SU-DHL-6 (cell line): Measurements from ENCODE around the gene ABCG1.

ENCODE experiments used
- H2AFZ ChIP-seq: fragments of 200-600 bp; sonication (generic); 2 replicates; pipeline ENCODE4 v1.6.1; 2014; ENCODE audit warnings: low read depth, mild to moderate bottlenecking, moderate library complexity, mixed read lengths, antibody characterized with exemption, low read length; ENCODE audit not compliant: severe bottlenecking
- H3F3A ChIP-seq: fragments of 200-600 bp; shearing (Covaris generic); 2 replicates; pipeline ENCODE4 v1.6.0; 2016; ENCODE audit warnings: antibody characterized with exemption, mild to moderate bottlenecking; ENCODE audit not compliant: insufficient read depth
- H3K27ac ChIP-seq: fragments of 200-600 bp; sonication (generic); 2 replicates; pipeline ENCODE4 v1.5.1; 2016; ENCODE audit warnings: low read depth, mild to moderate bottlenecking, low read length, moderate library complexity, mixed read lengths
- H3K27me3 ChIP-seq: fragments of 200-600 bp; sonication (generic), shearing (Covaris generic); 2 replicates; pipeline ENCODE4 v1.6.0; 2014; ENCODE audit warnings: mild to moderate bottlenecking, low read length
- H3K36me3 ChIP-seq: fragments of 200-600 bp; sonication (generic); 2 replicates; pipeline ENCODE4 v1.6.1; 2014; ENCODE audit warnings: mild to moderate bottlenecking, low read length, mixed read lengths
- H3K4me2 ChIP-seq: fragments of 300-600, 200-600 bp; shearing (Covaris generic), sonication (generic); 2 replicates; pipeline ENCODE4 v1.6.0; 2014; ENCODE audit warnings: low read length, low read depth, mild to moderate bottlenecking; ENCODE audit not compliant: poor library complexity, severe bottlenecking
- H3K4me3 ChIP-seq: fragments of 200-600 bp; sonication (generic); 2 replicates; pipeline ENCODE4 v1.5.1; 2014; ENCODE audit warnings: antibody characterized with exemption, low read length, mild to moderate bottlenecking, mixed read lengths; ENCODE audit not compliant: insufficient read depth, poor library complexity, severe bottlenecking
- H3K79me2 ChIP-seq: fragments of 200-600 bp; sonication (generic); 2 replicates; pipeline ENCODE4 v1.6.1; 2014; ENCODE audit warnings: mild to moderate bottlenecking, low read length, moderate library complexity; ENCODE audit not compliant: insufficient read depth
- H3K9ac ChIP-seq: fragments of 200-600 bp; sonication (generic); 2 replicates; pipeline ENCODE4 v1.7.0; 2014; ENCODE audit warnings: mild to moderate bottlenecking, low read length
- H3K9me2 ChIP-seq: fragments of 200-600 bp; sonication (generic); replicated peaks from 2 replicates; pipeline ENCODE4 v1.6.1; 2014; ENCODE audit warnings: low read length; ENCODE audit not compliant: insufficient read depth
- H3K9me3 ChIP-seq: fragments of 200-600 bp; sonication (generic); 2 replicates; pipeline ENCODE4 v1.6.1; 2014; ENCODE audit warnings: low read length, mixed read lengths; ENCODE audit not compliant: insufficient read depth
- H4K20me1 ChIP-seq: fragments of 200-600 bp; sonication (generic); 2 replicates; pipeline ENCODE4 v1.6.1; 2014; ENCODE audit warnings: low read depth, mild to moderate bottlenecking, antibody characterized with exemption, low read length, moderate library complexity, mixed read lengths
- CTCF ChIP-seq: fragments of 200-600 bp; sonication (generic); IDR thresholded peaks from one replicate; pipeline ENCODE4 v1.5.1; 2017; ENCODE audit warnings: antibody characterized with exemption, mild to moderate bottlenecking, low read length, moderate library complexity; ENCODE audit not compliant: insufficient read depth, poor library complexity, severe bottlenecking
- EZH2phosphoT487 ChIP-seq: fragments of 200-600 bp; sonication (generic), shearing (Covaris generic); conservative IDR thresholded peaks from 2 replicates; pipeline ENCODE4 v1.6.1; 2018; ENCODE audit warnings: mild to moderate bottlenecking, antibody characterized with exemption, low read length, moderate library complexity, mixed read lengths

ABCG1 gene

GRCh38 chr21:42213082-42213774 is 5.7 kb upstream of the ABCG1 start:
- no peaks in the 10 kb centered on the region for H3F3A ChIP-seq
- no peaks in the 10 kb centered on the region; the same call in 1 of the 2 replicates for H3K9me3 ChIP-seq
- H3K4me2 ChIP-seq = no peak overlapping the region
- no peak overlapping the region for H3K4me3 ChIP-seq
- H2AFZ ChIP-seq = no peak overlapping the region
- H3K79me2 ChIP-seq = no peaks in the 10 kb centered on the region
- H3K27me3 ChIP-seq = no peaks in the 10 kb centered on the region
- H3K9me2 ChIP-seq = no peaks in the 10 kb centered on the region
- no peak for TF ChIP-seq EZH2phosphoT487
- no peak for TF ChIP-seq CTCF
- H3K9ac ChIP-seq = no peak overlapping the region
- no peaks in the 10 kb centered on the region for H3K36me3 ChIP-seq
- H3K27ac ChIP-seq = no peak overlapping the region
- no peaks in the 10 kb centered on the region for H4K20me1 ChIP-seq

- Histone ChIP-seq H3F3A (no peaks in the 10 kb centered on the region), H3K27ac (no peak overlapping the region), H3K9me2 (no peaks in the 10 kb centered on the region), H2AFZ (no peak overlapping the region), H3K9me3 (no peaks in the 10 kb centered on the region; the same call in 1 of the 2 replicates), H3K9ac (no peak overlapping the region), H3K4me3 (no peak overlapping the region), H4K20me1 (no peaks in the 10 kb centered on the region), H3K27me3 (no peaks in the 10 kb centered on the region), H3K79me2 (no peaks in the 10 kb centered on the region), H3K4me2 (no peak overlapping the region), H3K36me3 (no peaks in the 10 kb centered on the region)
- TF ChIP-seq EZH2phosphoT487 = no peak
- no peak for TF ChIP-seq CTCF
These were observed 4.7 kb upstream of the ABCG1 start for GRCh38 chr21:42214081-42214750.

- Histone ChIP-seq H3K36me3 (no peaks in the 10 kb centered on the region), H3K4me3 (no peak overlapping the region), H3K27me3 (no peaks in the 10 kb centered on the region), H3K79me2 (no peaks in the 10 kb centered on the region), H2AFZ (no peak overlapping the region), H3F3A (no peaks in the 10 kb centered on the region), H3K9ac (no peak overlapping the region), H3K4me2 (no peak overlapping the region), H4K20me1 (no peaks in the 10 kb centered on the region), H3K9me3 (no peaks in the 10 kb centered on the region; the same call in 1 of the 2 replicates), H3K27ac (no peak overlapping the region), H3K9me2 (no peaks in the 10 kb centered on the region)
- no peak for TF ChIP-seq CTCF
- TF ChIP-seq EZH2phosphoT487 = no peak
These were observed 4.0 kb upstream of the ABCG1 start for GRCh38 chr21:42214921-42215320.
